ENCODE results near the gene NTM.

NTM gene

DNA sequence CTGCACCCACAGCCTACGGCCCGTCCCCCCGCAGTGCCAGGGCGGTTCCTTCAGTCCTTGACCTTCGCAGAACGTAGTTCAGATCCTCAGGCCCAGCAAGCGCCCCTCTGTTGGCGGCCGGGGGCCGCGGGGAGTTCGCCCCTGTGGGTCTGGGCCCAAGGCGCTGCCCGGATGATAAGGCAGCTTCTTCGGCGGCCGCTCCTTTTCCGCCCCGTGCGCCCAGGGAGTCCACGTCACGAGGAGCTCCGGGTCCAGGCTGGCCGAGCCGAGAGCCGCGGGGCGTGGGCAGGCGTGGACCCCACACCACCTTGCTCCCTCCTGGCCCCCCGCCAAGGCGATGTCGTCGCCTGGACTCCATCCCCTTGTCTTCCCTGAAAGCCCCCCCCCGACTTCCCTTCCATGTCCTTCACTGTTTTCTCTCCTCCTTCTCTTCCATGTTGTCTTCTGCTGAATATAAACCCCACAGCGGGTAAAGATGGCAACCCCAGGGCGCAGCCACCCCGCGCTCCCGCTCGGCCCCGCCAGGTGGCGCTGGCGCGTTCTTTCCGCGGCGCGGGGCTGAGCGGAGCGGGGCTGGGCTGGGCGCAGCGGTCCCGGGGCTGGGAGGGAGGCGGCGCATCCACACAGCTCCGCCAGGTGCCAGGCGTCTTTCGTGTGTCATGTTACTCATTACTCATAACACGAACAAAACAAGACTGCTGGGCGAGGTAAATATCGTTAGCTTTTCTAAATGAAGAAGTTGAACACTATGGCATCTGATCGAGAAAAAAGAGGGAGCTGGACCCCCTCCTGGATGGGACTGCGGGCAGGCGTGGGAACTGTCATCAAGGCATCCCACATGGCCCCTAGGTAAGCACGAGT lies 321.0 kb downstream of the NTM start:
- DNase-seq: no peak

DNA sequence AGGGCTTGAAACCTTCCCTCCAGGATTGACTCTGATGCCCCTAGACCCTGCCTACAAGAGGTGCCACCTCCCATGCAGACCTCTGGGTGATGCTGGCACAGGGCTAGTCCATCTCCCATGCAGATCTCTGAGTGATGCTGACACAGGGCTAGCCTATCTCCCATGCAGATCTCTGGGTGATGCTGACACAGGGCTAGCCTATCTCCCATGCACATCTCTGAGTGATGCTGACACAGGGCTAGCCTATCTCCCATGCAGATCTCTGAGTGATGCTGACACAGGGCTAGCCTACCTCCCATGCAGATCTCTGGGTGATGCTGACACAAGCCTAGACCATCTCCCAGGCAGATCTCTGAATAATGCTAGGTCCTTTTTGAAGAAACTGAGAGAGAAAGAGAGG lies 321.7 kb downstream of the NTM start:
- no peak for DNase-seq

DNA sequence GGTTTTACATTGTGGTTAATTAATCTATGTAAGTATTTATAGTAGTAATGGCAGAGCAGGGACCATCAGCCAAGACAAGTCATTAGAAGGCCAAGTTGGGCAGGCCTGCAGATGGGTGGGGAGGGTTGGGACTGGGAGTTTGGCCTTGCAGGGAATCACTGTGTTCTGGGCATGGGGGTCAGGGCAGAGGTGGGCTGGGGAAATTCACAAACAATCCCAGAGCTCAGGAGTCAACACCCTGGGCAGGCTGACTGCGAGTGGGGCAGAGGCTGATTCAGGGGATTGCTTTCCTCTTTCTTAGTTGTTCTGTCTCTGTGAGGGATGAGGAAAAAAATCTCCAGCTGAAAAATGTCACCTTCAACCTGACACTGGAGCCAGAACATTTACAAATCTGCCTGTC lies 322.5 kb downstream of the NTM start:
- DNase-seq: no peak

DNA sequence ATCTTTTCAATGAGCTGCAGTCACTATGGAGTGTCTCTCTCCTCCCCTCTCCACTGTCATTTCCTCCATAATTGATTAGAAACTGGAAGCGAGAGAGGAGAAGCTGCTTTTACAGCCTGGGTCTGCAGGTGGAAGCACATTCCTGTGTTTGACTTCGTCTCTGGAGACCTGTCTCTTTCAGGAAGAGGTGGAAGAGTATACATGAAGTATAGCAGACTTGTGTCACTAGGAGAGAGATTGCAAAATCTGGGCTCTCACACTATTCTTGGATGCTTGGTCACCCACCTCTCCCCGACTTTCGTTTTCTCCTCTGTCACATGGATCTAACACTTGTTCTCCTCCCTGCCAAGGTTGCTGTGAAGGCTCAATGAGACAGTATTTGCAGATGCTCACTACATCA lies 323.3 kb downstream of the NTM start:
- DNase-seq: no peak

DNA sequence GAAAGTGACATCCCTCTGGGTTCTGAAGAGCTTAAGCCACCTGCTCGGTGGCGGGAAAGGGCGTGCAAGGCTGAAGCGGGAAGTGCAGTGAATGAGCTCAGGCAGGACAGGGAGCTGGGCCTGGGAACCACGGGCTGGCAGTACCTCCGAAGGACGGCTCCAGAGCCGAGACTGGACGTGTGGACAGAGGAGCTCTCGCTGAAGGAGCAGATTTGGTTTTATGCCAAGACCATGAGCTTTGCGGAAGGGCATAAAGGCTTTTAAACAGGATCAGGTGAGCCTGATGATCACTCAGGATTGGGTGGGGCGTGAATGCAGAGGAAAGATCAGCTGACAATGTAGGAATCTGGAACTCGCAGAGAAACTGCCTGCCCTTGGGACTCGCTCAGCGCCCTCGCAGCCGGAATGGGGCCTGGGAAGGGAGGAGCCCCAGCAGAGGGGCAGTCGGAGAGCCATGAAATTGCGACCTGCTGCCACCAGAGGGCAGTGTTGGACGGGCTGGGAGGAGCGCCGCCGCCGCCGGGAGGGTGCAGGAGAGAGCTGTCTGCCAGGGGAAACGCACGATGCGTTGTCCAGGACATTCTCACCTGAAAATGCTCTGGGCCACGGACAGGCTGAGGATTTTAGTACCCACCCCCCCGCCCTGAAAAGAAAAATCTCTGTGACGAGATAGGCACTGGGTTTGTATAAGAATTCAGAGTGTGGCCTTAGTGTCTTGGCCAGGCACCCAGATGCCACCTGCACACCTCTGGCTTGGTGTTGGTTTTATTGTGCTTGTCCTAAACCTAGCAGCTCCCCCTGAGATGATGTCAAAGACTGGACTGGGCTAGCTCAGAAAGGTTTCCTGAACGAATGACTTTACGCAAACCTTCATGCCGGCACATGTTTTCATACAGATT lies 324.4 kb downstream of the NTM start:
- peak; percentile 88 for DNase-seq

DNA sequence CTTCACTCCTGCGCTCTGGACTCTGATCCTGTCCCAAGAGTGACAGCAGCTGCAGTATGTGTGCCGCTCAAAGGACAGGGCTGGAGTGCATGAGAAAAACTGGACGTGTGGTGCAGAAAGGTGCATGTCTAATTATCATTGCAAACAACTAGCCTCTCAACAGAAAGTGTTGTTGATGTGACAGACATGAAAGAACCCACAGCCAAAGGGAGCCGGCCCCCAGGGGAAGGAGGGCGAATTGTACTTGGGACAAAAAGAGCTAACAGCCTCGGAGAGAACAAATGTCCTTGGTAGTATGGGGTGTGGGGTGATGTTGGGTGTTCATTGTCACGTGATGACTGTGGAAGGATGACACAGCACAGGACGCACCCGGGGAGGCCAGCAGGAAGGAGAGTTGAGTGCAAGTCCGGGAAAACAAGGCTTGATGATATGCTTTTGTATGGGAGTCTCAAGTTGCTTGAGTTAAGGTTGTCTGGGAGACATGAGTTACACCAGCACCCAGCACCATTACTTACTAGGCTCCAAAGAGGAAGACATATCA lies 325.5 kb downstream of the NTM start:
- no peak for DNase-seq

DNA sequence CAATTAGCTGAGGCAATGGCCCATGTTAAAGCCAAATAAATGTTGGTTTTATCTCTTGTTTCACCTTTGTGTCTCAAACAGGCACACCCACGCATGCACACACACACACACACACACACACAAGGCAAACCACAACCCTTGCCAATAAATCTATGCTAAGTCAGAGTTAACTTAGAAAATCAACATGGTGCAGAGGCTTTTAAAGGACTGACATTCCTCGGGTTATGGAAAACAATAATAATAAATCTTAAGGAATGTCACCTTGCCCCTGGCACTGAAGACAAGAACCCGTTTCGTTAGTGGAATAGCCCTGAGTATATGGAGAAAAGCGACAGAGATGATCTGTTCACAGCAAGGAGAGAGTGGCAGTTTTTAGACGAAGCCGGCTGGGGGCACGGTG lies 326.3 kb downstream of the NTM start:
- DNase-seq: no peak

DNA sequence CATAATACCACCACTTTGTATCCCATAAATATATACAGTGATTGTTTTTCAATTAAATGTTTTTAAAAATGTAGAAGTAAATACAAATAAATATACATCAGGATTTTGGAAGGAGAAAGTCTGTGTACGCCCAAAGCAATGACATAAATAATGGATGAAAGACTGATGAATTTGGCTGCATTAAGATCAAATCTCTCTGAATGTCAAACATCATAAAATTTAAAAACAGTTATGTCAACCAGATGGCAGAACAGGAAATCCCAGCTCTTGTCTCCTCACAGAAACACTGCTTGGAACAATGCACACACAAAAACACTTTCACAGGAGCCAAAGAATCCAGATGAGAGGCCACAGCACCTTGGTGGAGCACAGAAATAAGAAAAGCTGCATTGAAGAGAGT lies 332.9 kb downstream of the NTM start:
- DNase-seq: no peak

DNA sequence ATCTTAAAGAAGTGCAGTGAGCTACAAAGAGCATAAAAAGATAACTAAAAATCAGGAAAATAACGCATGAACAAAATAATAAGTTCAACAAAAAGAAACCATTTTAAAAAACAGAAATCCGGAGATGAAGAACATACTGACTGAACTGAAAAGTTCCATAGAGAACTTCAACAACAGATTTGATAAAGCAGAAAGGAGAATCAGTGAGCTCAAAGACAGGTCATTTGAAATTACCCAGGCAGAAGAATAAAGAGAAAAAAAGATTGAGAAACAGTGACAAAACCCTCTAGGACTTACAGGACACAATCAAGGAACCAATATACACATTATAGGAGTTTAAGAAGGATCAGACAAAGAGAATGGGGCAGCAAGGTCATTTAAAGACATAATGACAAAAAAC lies 334.3 kb downstream of the NTM start:
- no peak for DNase-seq

DNA sequence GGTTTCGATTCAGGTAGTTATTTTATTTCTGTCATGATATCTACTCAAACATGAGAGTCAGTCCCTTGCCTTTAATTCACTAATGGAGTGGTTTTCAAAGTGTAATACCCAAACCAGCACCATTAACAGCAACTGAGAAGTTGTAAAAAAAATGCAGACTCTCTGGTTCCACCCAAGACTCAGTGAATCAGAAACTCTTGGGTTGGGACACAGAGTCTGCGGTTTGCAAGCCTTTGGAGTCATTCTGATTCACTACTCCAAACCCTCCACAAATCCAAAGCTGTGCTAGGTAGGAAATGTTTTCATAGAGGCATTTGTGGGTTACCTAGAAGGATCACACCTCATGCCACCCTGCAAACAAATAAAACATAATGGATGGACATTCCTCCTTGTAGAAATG lies 340.1 kb downstream of the NTM start:
- DNase-seq: no peak

DNA sequence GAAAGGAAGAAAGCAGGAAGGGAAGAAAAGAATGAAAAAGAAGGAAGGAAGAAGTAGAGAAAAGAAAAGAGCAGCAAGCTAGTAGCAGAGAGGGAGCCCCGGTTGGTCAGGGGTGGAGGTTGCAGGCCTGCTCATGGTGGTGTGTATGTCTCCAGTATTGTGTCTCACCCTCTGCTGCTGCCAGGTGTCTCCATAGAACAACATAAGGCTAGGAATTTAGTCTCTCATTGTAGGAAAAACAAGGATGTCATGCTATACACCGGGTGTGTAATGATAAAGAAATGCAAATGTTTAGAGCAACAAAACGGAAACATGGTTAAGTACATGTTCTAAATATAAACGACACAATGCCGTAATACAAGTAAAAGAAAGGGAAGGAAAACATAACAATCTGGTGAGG lies 342.5 kb downstream of the NTM start:
- no peak for DNase-seq

DNA sequence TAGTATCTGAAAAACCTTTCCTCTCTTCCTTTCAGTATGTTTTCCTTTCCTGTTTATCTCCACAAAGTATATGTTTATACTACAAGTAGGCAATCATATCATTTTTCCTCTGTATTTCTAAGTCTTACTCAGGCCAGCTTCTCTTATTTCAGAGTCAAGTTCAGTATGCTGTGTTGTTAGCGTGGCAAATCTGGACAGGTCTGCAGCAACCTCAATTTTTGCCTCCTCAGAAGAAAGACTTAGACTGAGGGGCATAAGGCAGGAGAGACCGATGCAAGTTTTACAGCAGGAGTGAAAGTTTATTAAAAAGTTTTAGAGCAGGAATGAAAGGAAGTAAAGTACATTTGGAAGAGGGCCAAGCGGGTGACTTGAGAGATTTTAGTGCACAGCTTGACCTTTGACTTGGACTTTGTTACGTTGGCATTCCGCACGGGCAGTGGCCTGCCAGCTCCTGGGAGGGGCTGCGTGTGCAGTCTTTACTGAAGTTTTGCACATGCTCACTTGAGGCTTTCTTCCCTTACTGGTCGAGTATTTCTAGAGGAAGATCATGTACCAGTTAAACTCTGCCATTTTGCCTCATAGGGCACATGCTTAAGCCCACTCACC lies 343.2 kb downstream of the NTM start:
- DNase-seq: no peak

DNA sequence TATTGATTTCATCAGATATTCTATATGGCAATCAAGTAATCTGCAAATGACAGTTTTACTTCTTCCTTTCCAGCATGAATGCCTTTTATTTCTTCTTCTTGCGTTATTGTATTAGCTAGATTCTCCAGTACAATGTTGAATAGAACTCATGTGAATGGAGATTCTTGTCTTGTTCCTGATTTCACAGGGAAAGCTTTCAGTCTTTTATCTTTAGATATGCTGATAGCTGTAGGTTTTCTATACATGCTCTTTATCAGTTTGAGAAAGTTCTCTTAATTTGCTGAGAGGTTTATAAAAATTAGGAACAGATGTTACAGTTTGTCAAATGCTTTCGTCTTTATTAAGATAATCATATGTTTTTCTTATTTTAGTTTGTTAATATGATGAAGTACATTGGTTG lies 347.2 kb downstream of the NTM start:
- no peak for DNase-seq

DNA sequence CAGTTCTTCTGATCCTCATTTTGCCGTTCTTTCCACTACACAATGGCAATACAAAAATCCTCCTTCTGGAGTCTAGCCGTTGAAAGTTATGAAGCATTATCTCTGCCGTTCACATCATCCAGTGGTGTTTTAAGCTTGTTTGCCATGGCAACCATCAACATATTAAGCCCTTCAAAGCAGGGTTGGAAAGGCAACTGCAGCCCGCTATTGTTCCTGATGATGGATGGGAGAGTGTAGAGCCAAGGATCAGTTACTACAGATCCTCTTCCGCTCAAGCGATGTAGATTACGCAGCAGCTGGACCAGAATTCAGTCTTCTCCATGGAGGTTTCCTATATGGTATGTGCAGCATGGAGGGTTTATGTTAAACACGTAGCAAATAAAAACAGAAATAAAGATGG lies 352.7 kb downstream of the NTM start:
- DNase-seq: no peak

DNA sequence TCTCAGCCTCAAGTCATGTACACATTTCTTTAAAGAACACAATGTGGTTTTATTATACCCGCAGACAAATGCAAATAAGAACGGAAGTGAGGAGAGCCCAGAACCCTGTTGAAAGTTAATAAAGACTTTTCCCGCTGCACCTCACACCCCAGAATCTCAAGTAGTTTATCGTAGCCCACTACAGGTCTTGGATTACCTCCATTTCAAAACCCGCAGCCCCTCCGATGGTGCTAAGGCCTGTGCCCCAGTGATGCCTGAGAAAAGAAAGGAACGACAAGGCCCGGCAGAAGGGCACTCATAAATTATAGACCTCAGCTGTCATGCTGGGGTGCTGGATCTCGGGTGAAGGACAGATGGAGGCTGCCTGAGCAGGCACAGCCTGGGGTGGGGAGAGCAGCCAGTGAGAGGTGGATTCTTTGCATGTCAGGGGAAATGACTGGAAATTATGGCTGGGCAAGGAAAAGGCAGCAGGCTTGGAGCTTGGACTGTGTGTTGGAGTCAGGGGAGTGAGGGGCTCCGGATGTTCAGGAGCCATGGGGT lies 354.1 kb downstream of the NTM start:
- no peak for DNase-seq

DNA sequence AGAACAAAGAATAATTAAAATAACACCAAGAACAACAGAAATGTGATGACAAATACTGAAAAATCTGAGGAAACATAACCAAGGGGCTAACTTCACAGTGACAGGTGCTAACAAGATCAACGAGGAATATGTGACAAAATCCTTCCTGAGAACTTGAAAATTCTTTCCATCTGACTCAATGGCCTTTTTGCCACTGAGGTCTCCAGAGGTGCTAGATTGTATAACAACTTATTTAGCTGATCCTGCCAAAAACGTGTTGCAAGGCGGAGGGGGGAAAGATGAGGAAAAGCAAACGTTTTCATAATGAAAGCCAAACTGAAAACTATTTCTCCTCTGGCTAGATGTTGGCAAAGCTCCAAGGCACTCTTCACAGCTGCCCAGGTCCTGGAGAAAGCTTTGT lies 364.5 kb downstream of the NTM start:
- DNase-seq: no peak

DNA sequence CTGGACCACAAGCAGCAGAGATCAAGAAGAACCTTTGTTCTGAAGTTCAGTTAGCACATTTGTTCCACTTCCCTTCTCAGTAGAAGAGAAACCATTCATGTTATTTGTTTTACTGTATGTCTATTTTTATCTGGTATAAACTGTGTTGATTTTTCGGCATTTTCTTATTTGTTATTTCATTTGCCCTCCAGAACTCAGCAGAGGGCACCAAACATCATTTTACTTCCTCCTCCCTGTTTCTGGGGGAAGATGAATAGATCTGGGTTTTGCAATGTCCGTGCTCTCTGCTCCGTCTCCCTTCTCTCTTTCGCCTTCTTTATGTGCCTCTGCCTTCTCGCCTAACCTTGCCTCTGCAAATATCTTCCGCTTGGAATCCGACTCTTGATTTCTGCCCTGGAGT lies 366.9 kb downstream of the NTM start:
- no peak for DNase-seq

DNA sequence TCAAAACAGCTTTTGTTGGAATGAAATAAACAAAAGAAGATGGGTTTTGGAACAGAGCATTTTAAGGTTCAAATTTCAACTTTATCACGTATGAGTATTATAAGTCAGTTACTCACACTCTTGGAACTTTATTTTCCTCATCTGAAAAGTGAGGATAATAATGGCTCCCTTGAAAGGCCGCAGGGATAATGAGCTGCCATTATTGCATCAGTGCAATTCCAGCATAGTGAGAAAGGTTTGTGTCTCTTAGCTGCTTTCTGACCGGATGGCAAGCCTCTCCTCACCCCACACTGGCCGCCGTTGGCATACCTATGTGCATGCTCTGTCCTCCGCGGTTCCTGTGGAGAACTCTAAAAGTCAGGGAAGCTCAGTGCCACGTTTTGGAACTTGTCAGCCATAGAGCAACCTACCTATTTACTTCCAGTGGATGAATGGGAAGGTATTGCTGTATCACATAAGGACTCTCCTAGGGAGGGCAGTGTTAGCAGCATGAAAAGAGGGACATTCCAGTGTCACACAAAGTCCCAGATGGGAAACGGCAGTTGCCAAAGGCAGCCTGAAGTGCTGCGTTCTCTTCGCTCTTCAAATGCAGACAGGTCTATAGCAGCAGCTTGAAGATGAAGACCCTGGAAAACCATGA lies 368.9 kb downstream of the NTM start:
- DNase-seq: no peak

DNA sequence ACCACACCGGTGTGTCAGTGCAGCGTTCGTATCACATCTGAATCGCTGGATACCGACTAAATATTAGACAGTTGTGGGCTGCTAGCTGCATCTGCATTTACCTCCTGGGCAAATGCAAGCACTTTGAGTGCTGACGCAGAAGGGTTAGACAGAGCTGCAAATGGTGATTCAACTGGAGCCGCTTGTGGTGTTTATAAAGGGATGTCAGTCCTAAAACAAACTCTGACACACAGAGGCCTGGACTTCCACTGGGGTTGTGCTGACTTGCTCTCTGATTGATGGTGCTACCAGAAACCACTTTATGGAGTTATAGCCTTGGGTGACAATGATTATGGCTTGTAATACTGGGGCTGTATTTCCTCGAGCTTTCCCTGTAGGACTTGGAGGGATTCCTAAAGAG lies 374.4 kb downstream of the NTM start:
- no peak for DNase-seq

DNA sequence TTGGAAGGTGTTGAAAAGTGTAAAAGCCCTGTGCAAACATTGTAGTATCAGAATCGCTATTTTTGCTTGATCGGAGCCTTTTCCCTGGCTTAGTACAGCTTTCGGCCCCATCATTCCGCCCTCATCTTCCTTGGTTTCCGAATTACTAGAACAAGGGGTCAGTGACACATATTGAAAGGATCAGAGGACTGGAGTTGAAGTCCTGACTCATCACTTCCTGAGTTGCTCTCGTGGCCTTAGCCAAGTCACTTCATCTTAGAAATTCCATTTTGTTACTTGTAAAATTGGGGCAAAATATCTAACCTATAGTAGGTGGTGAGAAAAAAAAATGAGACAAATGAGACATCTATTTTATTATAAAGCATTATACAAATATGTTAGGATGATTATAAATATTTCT lies 375.0 kb downstream of the NTM start:
- DNase-seq: no peak

DNA sequence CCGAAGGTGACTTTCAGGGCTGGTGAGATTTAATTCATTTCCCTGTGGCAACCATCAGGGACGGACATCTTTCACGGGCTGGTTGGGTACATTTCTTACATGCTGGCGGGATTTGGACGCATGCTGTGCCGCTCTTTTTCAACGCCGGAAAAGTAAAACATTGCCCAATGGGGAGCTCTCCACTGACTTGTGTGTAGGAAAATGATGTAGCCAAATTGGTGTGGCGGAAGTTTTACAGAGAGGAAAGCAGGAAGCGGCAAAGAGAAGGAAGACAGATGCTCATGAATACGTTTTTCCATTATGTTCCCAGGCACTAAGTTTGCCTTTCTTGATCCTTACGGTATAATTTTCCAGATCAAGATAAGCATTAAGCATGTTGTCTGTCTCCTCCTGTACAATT lies 375.8 kb downstream of the NTM start:
- DNase-seq: no peak

DNA sequence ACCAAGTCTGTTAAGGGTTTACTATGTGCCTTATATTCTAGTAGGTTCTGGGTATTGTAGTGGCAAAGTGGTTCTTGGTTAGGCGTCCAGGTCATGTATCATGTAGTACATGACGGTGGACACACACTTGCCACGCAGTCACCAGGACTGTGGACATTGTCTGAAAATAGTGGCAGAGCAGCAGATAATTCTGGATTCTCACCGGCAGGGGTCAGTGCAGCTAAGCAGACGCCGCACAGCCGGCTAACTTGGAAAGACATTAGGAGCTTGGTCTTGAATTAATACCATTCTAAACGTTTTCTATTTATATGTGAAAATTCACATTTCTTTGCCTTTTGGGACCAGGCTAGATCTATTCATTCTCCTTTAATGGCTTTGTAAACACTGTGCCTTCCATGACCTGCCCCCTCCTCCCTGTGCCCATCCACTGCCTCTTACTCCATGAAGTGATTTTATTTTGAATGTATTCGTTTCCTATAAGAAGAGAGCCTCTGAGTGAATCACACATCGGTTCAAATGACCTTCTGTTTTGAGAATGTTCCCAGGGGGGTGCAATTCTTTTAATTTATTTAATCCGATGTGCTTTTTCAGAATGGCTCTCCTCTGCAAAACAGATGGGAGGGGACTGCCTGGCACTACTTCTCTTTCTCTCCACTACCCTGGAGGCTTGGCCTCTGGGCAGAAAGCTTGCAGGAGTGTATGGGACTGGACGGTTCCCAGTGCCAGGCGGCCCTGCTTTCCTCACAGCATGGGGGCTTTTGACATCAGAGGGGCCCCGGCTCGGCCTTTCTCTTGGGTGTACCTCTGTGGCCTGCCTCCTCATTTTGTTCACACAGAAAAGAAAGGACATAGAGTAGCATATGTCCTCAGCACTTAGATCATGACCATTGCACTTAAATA lies 378.0 kb downstream of the NTM start:
- peak; percentile 84 for DNase-seq
